Ishikawa (cell line): ENCODE results near the gene XKR3.

Experiments
- CEBPB ChIP-seq: IDR thresholded peaks from 2 replicates; pipeline ENCODE4 v1.6.1; 2012
- CREB1 ChIP-seq: IDR thresholded peaks from 2 replicates; pipeline ENCODE4 v1.6.1; 2012; ENCODE audit warnings: low read depth
- EGR1 ChIP-seq: IDR thresholded peaks from 2 replicates; pipeline ENCODE4 v1.6.1; 2012
- EP300 ChIP-seq: IDR thresholded peaks from 2 replicates; pipeline ENCODE4 v1.6.1; 2012; ENCODE audit warnings: borderline replicate concordance
- FOXM1 ChIP-seq: IDR thresholded peaks from 2 replicates; pipeline ENCODE4 v1.6.1; 2012; ENCODE audit warnings: low read depth, borderline replicate concordance
- MAX ChIP-seq: IDR thresholded peaks from 2 replicates; pipeline ENCODE4 v1.6.1; 2012
- NFIC ChIP-seq: IDR thresholded peaks from 2 replicates; pipeline ENCODE4 v1.6.1; 2012
- RAD21 ChIP-seq: IDR thresholded peaks from 2 replicates; pipeline ENCODE4 v1.6.1; 2012; ENCODE audit warnings: low read depth
- REST ChIP-seq: IDR thresholded peaks from 2 replicates; pipeline ENCODE4 v1.6.1; 2012; ENCODE audit warnings: low read depth, mild to moderate bottlenecking
- TAF1 ChIP-seq: IDR thresholded peaks from 2 replicates; pipeline ENCODE4 v1.6.1; 2012; ENCODE audit warnings: low read depth, mild to moderate bottlenecking
- TCF12 ChIP-seq: IDR thresholded peaks from 2 replicates; pipeline ENCODE4 v1.6.1; 2012; ENCODE audit warnings: low read depth
- TEAD4 ChIP-seq: IDR thresholded peaks from 2 replicates; pipeline ENCODE4 v1.6.1; 2012
- YY1 ChIP-seq: IDR thresholded peaks from 2 replicates; pipeline ENCODE4 v1.6.1; 2012; ENCODE audit warnings: low read depth
- ZBTB7A ChIP-seq: IDR thresholded peaks from 2 replicates; pipeline ENCODE4 v1.6.1; 2012; ENCODE audit warnings: low read depth
- TF ChIP-seq, protein P1 (sequence below): IDR thresholded peaks from 2 replicates; pipeline ENCODE4 v1.6.1; 2012

XKR3 gene

GRCh38 chr22:16827506-16827905 lies 2.3 kb upstream of the XKR3 start:
- TF ChIP-seq NFIC (no peak), CEBPB (no peak), CREB1 (no peak)

- TF ChIP-seq TCF12 (no peak), FOXM1 (no peak), ZBTB7A (no peak), REST (no peak), EGR1 (no peak), NFIC (no peak), EP300 (no peak), TAF1 (no peak), YY1 (no peak), MAX (no peak), CEBPB (no peak), TEAD4 (no peak), RAD21 (no peak), CREB1 (no peak)
- TF ChIP-seq, protein P1, sequence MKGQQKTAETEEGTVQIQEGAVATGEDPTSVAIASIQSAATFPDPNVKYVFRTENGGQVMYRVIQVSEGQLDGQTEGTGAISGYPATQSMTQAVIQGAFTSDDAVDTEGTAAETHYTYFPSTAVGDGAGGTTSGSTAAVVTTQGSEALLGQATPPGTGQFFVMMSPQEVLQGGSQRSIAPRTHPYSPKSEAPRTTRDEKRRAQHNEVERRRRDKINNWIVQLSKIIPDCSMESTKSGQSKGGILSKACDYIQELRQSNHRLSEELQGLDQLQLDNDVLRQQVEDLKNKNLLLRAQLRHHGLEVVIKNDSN, result no peak
Observed at GRCh38 chr22:16819249-16819648, 6.0 kb downstream of the XKR3 start.

DNA sequence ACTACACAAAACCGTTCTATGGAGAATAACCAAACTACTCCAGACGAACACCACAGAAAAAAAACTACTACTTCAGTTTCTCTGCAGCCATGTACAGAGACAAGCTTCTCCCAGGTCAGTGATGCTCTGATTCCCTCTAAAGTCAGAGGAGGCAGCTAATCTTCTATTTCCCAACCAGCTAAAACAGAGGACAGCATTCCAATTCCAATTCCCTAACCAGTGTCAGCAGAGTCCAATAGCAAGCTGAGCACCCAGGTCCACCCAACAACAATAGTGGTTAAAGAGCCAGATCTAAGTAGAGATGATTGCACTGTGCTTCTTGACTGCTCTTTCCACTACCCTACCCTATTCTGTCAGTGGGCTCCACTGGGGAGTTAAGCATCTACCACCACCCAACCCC lies 6.7 kb downstream of the XKR3 start:
- TF ChIP-seq CEBPB (no peak), TAF1 (no peak), CREB1 (no peak), YY1 (no peak), NFIC (no peak), RAD21 (no peak), FOXM1 (no peak), TEAD4 (no peak), EP300 (no peak), TCF12 (no peak), EGR1 (no peak), MAX (no peak), ZBTB7A (no peak), REST (no peak)
- TF ChIP-seq, protein P1, result no peak

GRCh38 chr22:16815073-16815472 lies 10.1 kb downstream of the XKR3 start:
- TF ChIP-seq TAF1 (no peak), REST (no peak)

DNA sequence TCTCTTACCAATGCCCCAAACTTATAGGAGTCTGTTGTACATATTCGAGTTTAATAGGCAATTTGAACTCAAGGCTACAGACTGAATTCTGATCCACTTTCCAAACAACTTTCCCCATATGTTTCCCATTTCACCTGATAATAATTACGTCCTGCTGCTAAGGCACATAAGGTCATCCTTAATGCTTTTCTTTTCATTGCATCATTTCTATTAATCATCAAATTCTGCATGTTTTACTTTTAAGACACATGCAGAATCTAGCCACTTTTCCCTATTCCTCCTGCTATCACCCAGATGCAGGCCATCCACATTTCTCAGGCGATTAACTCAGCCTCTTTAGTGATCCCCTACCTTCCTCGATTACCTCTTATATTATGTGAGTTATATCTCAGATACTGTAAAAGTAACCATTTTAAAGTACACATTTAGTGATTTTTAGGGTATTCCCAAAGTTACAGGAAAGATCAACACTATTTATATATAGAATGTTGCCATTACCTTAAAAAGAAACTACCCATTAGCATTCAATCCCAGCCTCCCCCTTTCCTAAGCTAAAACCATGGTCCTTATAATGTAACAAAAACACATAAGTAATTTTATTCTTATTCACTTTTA lies 14.9 kb downstream of the XKR3 start:
- no peak for TF ChIP-seq NFIC
- no peak for TF ChIP-seq FOXM1
- no peak for TF ChIP-seq ZBTB7A
- no peak for TF ChIP-seq TCF12
- no peak for TF ChIP-seq REST
- TF ChIP-seq YY1, result no peak
- TF ChIP-seq CEBPB, result no peak
- no peak for TF ChIP-seq TEAD4
